Measurements from ENCODE around the gene SEMA3G. TPM values are rescaled to one million over a fixed set of nuclear protein-coding genes. Genes with fewer than 3 reads are reported as not detected.
A peak's percentile ranks its signal among the peaks of the same experiment; 100 is the strongest.

Gene SEMA3G
- total RNA-seq, 2 donors from 2014 or later = 2.4 to 2.6 TPM

- no peak for DNase-seq
- Histone ChIP-seq H3K4me1 (no peaks in the 10 kb centered on the region), H3K27ac (no peak overlapping the region), H3K9me3 (no peaks in the 10 kb centered on the region), H3K27me3 (no peaks in the 10 kb centered on the region), H3K4me3 (no peak overlapping the region), H3K36me3 (no peaks in the 10 kb centered on the region), H3K9ac (ENCODE audit: low read depth in 2 of 2, low read length in 2 of 2) (no peak overlapping the region)
- intact Hi-C loops (cut with DNase I) = no loop called here
- TF ChIP-seq, protein P1, sequence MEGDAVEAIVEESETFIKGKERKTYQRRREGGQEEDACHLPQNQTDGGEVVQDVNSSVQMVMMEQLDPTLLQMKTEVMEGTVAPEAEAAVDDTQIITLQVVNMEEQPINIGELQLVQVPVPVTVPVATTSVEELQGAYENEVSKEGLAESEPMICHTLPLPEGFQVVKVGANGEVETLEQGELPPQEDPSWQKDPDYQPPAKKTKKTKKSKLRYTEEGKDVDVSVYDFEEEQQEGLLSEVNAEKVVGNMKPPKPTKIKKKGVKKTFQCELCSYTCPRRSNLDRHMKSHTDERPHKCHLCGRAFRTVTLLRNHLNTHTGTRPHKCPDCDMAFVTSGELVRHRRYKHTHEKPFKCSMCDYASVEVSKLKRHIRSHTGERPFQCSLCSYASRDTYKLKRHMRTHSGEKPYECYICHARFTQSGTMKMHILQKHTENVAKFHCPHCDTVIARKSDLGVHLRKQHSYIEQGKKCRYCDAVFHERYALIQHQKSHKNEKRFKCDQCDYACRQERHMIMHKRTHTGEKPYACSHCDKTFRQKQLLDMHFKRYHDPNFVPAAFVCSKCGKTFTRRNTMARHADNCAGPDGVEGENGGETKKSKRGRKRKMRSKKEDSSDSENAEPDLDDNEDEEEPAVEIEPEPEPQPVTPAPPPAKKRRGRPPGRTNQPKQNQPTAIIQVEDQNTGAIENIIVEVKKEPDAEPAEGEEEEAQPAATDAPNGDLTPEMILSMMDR (IDR thresholded peaks at IDR 0.05) = no peak
Observed at GRCh38 chr3:52420388-52420787, 24.5 kb downstream of the SEMA3G start.

- H3K9ac ChIP-seq (ENCODE audit: low read depth in 2 of 2, low read length in 2 of 2) = no peak overlapping the region
- peaks cover 5% of the 10 kb centered on the region for H3K4me1 ChIP-seq
- H3K27ac ChIP-seq = no peak overlapping the region
- no peaks in the 10 kb centered on the region for H3K9me3 ChIP-seq
- H3K27me3 ChIP-seq = no peaks in the 10 kb centered on the region
- DNase-seq = no peak
- intact Hi-C loops (cut with DNase I) = no loop called here
- TF ChIP-seq, protein P1 (IDR thresholded peaks at IDR 0.05) = no peak
- no peaks in the 10 kb centered on the region for H3K36me3 ChIP-seq
- H3K4me3 ChIP-seq = no peak overlapping the region
Observed at GRCh38 chr3:52415800-52416199, 29.1 kb downstream of the SEMA3G start.

DNA sequence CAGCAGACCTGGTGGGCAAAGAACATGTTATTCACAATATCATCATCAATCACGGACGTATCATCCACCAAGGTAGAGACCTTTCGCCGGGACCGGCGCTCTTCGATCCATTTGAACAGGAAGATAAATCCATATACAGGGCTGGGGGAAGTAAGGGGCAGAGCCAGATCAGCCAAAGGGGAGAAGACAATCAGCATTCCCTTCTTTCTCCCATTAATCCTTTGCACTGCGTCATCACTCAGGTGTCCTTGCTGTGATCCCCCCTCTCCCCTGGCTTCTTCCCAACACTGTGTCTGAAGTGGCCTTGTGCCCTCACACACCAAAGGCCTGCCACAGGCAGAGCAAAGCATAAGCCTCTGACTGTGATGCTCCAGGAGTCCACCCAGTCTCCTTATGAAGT is 36.4 kb downstream of the SEMA3G start:
- H3K9ac ChIP-seq (ENCODE audit: low read depth in 2 of 2, low read length in 2 of 2) = peak overlapping the region in 1 of 2 donors; percentile 94
- no peak for DNase-seq
- peaks cover 13% of the 10 kb centered on the region for H3K36me3 ChIP-seq
- H3K4me1 ChIP-seq = peaks cover 12% of the 10 kb centered on the region
- H3K4me3 ChIP-seq = peak overlapping the region; percentile 89
- no peak overlapping the region for H3K27ac ChIP-seq
- no peaks in the 10 kb centered on the region for H3K27me3 ChIP-seq
- intact Hi-C loops (cut with DNase I) = no loop called here
- H3K9me3 ChIP-seq = no peaks in the 10 kb centered on the region
- TF ChIP-seq, protein P1 (IDR thresholded peaks at IDR 0.05) = no peak

DNA sequence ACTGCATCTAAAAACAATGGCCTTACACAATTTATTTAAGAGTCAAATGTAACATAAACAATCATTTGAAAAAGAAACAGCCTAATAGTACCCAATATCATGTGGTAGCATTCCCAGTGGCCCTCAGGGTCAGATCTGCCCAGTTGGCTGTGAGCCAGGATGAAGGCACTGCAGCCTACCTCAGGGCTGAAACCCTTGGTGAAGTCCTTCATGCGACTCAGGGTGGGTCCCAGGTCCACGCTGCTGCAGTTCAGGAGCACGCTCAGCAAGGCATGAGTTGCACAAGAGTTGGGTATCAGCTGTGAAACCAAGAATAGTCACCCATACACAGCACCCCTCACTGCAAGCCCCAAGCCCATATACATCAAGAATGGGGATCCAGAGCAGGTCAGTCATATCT is 37.1 kb downstream of the SEMA3G start:
- H3K4me3 ChIP-seq = no peak overlapping the region
- peaks cover 20% of the 10 kb centered on the region for H3K36me3 ChIP-seq
- H3K9ac ChIP-seq (ENCODE audit: low read depth in 2 of 2, low read length in 2 of 2) = no peak overlapping the region
- H3K4me1 ChIP-seq = peaks cover 12% of the 10 kb centered on the region
- TF ChIP-seq, protein P1 (IDR thresholded peaks at IDR 0.05) = no peak
- no peak for DNase-seq
- intact Hi-C loops (cut with DNase I) = no loop called here
- no peak overlapping the region for H3K27ac ChIP-seq
- no peaks in the 10 kb centered on the region for H3K9me3 ChIP-seq
- no peaks in the 10 kb centered on the region for H3K27me3 ChIP-seq

- H3K36me3 ChIP-seq = peaks cover 22% of the 10 kb centered on the region
- peaks cover 11% of the 10 kb centered on the region for H3K4me1 ChIP-seq
- H3K9ac ChIP-seq (ENCODE audit: low read depth in 2 of 2, low read length in 2 of 2) = peak overlapping the region; percentile 1 to 64
- H3K4me3 ChIP-seq = no peak overlapping the region
- DNase-seq = no peak
- H3K27me3 ChIP-seq = no peaks in the 10 kb centered on the region
- intact Hi-C loops (cut with DNase I) = no loop called here
- no peak overlapping the region for H3K27ac ChIP-seq
- TF ChIP-seq, protein P1 (IDR thresholded peaks at IDR 0.05) = no peak
- no peaks in the 10 kb centered on the region for H3K9me3 ChIP-seq
Observed at GRCh38 chr3:52406791-52407510, 38.0 kb downstream of the SEMA3G start.
